ENCODE data around the gene ZNF780B.

ZNF780B gene

DNA sequence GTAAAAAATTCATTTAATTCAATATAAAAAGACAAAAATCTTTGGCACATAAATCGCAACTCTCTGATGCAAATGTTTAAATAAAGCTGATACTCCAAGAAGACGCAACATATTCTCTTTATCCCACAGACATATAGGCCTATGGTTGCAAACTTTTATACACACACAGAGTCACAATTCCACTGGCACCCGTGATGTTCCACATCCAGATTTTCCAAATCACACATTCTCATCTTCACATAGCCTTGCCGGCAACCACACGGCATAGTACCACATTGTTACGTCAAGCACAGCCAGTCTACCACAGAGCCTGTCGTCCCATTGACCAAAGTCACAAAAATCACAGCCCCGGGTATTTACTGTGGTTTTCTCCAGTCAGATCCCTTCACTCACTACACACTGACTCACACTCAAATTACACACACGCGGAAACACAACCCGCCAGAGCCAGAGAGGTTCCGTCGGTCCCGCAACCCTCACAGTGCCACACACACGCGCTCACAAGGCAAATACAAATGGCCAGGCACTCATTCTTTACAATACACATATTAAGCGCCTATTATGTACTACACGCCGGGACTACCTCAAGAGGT lies 59.7 kb downstream of the ZNF780B start:
- TF ChIP-seq, protein P1, sequence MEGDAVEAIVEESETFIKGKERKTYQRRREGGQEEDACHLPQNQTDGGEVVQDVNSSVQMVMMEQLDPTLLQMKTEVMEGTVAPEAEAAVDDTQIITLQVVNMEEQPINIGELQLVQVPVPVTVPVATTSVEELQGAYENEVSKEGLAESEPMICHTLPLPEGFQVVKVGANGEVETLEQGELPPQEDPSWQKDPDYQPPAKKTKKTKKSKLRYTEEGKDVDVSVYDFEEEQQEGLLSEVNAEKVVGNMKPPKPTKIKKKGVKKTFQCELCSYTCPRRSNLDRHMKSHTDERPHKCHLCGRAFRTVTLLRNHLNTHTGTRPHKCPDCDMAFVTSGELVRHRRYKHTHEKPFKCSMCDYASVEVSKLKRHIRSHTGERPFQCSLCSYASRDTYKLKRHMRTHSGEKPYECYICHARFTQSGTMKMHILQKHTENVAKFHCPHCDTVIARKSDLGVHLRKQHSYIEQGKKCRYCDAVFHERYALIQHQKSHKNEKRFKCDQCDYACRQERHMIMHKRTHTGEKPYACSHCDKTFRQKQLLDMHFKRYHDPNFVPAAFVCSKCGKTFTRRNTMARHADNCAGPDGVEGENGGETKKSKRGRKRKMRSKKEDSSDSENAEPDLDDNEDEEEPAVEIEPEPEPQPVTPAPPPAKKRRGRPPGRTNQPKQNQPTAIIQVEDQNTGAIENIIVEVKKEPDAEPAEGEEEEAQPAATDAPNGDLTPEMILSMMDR (IDR thresholded peaks at IDR 0.05), result no peak
- TF ChIP-seq ZFX (IDR thresholded peaks at IDR 0.05; ENCODE audit: borderline replicate concordance), result no peak
- H3K27ac ChIP-seq, result peak overlapping the region; percentile 80

DNA sequence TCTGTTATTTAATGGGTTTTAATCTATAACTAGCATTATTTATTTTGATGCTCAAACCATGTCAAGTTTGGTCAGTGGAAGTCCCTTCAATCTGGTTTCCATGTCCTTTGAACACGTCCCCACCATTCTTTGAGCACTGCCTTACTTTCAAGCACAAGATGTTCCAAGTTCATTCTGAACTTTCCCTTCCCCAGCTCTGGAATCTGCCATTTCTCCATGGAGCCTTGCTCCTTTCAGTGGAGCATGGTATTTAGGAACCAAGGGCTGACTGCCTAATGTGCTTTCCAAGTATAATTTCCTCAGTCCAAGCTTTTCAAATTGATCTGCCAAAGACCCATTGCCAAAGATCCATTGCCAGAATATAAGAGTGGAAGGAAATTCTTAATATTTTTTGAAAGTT lies 60.2 kb downstream of the ZNF780B start:
- peak overlapping the region; percentile 80; the same call in 1 of the 2 replicates for H3K27ac ChIP-seq
- TF ChIP-seq, protein P1 (IDR thresholded peaks at IDR 0.05), result no peak
- TF ChIP-seq ZFX (IDR thresholded peaks at IDR 0.05; ENCODE audit: borderline replicate concordance), result no peak

DNA sequence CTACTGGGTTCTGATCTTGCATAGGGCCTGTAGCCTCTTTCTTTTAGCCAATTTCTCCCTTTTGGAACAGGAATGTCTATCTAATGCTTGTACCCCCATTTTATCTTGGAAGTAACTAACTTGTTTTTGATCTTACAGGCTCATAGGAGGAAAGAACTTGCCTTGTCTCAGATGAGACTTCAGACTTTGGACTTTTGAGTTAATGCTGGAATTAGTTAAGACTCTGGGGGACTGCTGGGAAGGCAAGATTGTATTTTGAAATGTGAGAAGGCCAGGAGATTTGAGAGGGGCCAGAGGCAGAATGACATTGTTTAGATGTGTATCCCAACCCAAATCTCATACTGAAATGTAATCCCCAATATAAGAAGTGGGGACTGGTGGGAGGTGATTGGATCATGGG lies 61.7 kb downstream of the ZNF780B start:
- H3K27ac ChIP-seq, result no peak overlapping the region
- no peak for TF ChIP-seq ZFX (IDR thresholded peaks at IDR 0.05; ENCODE audit: borderline replicate concordance)
- TF ChIP-seq, protein P1 (IDR thresholded peaks at IDR 0.05), result no peak

DNA sequence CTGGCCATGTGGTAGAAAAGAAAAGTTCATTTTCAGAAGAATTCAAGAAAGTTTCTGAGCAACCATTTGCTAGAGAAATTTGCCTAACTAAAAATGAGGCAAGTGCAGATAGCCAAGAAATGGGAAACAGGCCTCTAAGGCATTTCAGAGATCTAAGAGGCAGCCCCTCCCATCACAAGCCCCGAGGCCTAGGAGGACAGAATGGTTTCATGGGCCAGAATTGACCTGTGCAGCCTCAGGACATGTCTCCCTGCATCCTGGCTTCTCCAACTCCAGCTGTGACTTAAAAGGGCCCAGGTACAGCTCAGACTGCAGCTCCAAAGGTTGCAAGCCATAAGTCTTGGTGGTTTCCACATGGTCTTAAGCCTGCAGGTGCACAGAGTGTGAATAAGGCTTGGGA lies 62.4 kb downstream of the ZNF780B start:
- H3K27ac ChIP-seq, result no peak overlapping the region
- TF ChIP-seq, protein P1 (IDR thresholded peaks at IDR 0.05), result no peak
- TF ChIP-seq ZFX (IDR thresholded peaks at IDR 0.05; ENCODE audit: borderline replicate concordance), result no peak

DNA sequence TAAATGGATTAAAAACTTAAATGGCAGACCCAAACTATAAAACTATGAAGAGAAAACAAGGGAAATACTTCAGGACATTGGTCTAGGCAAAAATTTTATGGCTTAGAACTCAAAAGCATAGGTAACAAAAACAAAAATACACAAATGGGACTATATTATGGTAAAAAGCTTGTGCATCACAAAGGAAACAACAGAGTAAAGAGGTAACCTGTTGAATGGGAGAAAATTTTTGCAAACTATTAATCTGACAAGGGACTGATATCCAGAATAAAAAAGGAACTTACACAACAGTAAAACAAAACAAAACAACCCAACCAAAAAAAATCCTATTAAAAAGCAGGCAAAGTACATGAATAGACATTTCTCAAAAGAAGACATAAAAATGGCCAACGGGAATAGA lies 68.4 kb downstream of the ZNF780B start:
- H3K27ac ChIP-seq, result no peak overlapping the region
- TF ChIP-seq, protein P1 (IDR thresholded peaks at IDR 0.05), result no peak

DNA sequence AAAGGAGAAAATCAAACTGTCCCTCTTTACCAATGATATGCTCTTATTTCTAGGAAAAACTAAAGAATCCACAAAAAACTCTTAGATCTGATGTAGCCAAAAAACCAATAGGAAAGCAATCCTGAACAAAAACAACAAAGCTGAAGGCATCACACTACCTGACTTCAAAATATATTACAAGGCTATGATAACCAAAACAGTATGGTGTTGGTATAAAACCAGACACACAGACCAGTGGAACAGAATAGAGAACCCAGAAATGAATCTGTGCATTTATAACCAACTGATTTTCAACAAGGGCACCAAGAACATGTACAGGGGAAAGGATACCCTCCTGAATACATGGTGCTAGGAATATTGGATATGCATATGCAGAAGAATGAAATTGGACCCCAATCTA lies 68.9 kb downstream of the ZNF780B start:
- TF ChIP-seq, protein P1 (IDR thresholded peaks at IDR 0.05), result no peak
- TF ChIP-seq ZFX (IDR thresholded peaks at IDR 0.05; ENCODE audit: borderline replicate concordance), result no peak
- no peak overlapping the region for H3K27ac ChIP-seq

DNA sequence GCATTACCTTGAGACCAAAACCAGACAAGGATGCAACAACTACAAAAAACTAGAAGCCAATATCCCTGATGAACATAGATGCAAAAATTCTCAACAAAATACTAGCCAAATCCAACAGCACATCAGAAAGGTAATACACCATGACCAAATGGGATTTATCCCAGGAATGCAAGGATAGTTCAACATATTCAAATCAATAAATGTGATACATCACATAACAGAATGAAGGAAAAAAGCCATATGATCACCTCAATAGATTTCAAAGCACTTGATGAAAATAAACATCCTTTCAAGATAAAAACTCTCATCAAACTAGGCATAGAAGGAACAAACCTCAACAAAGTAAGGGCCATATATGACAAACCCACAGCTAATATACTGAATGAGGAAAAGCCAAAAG lies 69.4 kb downstream of the ZNF780B start:
- no peak for TF ChIP-seq ZFX (IDR thresholded peaks at IDR 0.05; ENCODE audit: borderline replicate concordance)
- TF ChIP-seq, protein P1 (IDR thresholded peaks at IDR 0.05), result no peak

More for the DNA sequence above, 69.4 kb downstream of the ZNF780B start:
- no peak overlapping the region for H3K27ac ChIP-seq

Data from 22Rv1 (cell line).